CD14-positive monocyte (primary cell): ENCODE measurements around the gene TTYH3. TPM values are rescaled to one million over a fixed set of nuclear protein-coding genes. Genes with fewer than 3 reads are reported as not detected.

Source experiments
- DNase-seq, 3 donors: peaks; one replicate each; pipeline ENCODE4 v3.0.0-alpha.2; 2011 to 2022
- H2AFZ ChIP-seq: 2 replicates; pipeline ENCODE4 v1.6.0; 2012; ENCODE audit warnings: mild to moderate bottlenecking, low read depth, low read length, inconsistent platforms; ENCODE audit not compliant: insufficient read depth, poor library complexity, severe bottlenecking
- H3K27ac ChIP-seq, 2 donors: 1 replicate in 1 of 2; 2 replicates in 1 of 2; pipeline ENCODE4 v1.5.1; 2012 to 2013; ENCODE audit warnings: low read length in 2 of 2, control low read depth in 1 of 2, inconsistent platforms in 1 of 2, low read depth in 1 of 2, mild to moderate bottlenecking in 1 of 2
- H3K27me3 ChIP-seq, 2 donors: one replicate each; pipeline versions ENCODE4 v1.6.0 to v1.6.1; 2011 to 2013; ENCODE audit warnings: low read length in 2 of 2; ENCODE audit not compliant: control insufficient read depth in 2 of 2, insufficient read depth in 2 of 2
- H3K36me3 ChIP-seq, 2 donors: replicated peaks in 1 of 2; 1 replicate in 1 of 2; 2 replicates in 1 of 2; pipeline versions ENCODE4 v1.5.1 to v1.6.1; 2012 to 2013; ENCODE audit warnings: low read length in 2 of 2, control low read depth in 1 of 2, inconsistent platforms in 1 of 2, mild to moderate bottlenecking in 1 of 2; ENCODE audit not compliant: insufficient read depth in 2 of 2, control insufficient read depth in 1 of 2
- H3K4me1 ChIP-seq, 2 donors: 1 replicate in 1 of 2; 2 replicates in 1 of 2; pipeline versions ENCODE4 v1.5.1 to v1.6.1; 2012 to 2013; ENCODE audit warnings: low read length in 2 of 2, control low read depth in 1 of 2, inconsistent platforms in 1 of 2, mild to moderate bottlenecking in 1 of 2, moderate library complexity in 1 of 2; ENCODE audit not compliant: insufficient read depth in 2 of 2, control insufficient read depth in 1 of 2
- H3K4me2 ChIP-seq: replicated peaks from 2 replicates; pipeline ENCODE3; 2012; ENCODE audit warnings: low read length, moderate library complexity, mild to moderate bottlenecking; ENCODE audit not compliant: poor library complexity, severe bottlenecking; ENCODE audit errors: extremely low read depth
- H3K4me3 ChIP-seq, 3 experiments: fragments of 200-600 bp in 1 of 3; sonication (generic) in 1 of 3; replicated peaks in 1 of 3; 1 replicate in 2 of 3; 2 replicates in 1 of 3; pipeline ENCODE4 v1.5.1; 2011 to 2013; ENCODE audit warnings: low read length in 3 of 3, mild to moderate bottlenecking in 3 of 3, control low read depth in 2 of 3, low read depth in 2 of 3, inconsistent platforms in 1 of 3, moderate library complexity in 1 of 3
- H3K79me2 ChIP-seq: 2 replicates; pipeline ENCODE4 v1.6.0; 2012; ENCODE audit warnings: mild to moderate bottlenecking, control low read depth, inconsistent platforms, low read length, moderate library complexity; ENCODE audit not compliant: insufficient read depth
- H3K9ac ChIP-seq: 2 replicates; pipeline ENCODE4 v1.6.0; 2017; ENCODE audit warnings: low read length, mild to moderate bottlenecking; ENCODE audit not compliant: insufficient read depth, poor library complexity, severe bottlenecking
- H3K9me3 ChIP-seq, 2 donors: replicated peaks in 1 of 2; 1 replicate in 1 of 2; 2 replicates in 1 of 2; pipeline versions ENCODE4 v1.5.1 to v1.6.1; 2012 to 2013; ENCODE audit warnings: low read length in 2 of 2, control low read depth in 1 of 2; ENCODE audit not compliant: control insufficient read depth in 1 of 2, insufficient read depth in 1 of 2
- H4K20me1 ChIP-seq: 2 replicates; pipeline ENCODE4 v1.6.0; 2012; ENCODE audit warnings: mild to moderate bottlenecking, low read length, control low read depth, moderate library complexity; ENCODE audit not compliant: insufficient read depth
- H3K27ac Mint-ChIP-seq, 7 donors: one replicate each; pipeline ENCODE4 v1.8.0; 2020; ENCODE audit warnings: mild to moderate bottlenecking in 7 of 7, mixed read lengths in 7 of 7, moderate library complexity in 6 of 7, inconsistent platforms in 2 of 7
- H3K27me3 Mint-ChIP-seq, 3 donors: one replicate each; pipeline ENCODE4 v1.8.0; 2021 to 2022; ENCODE audit warnings: low read depth in 3 of 3, mild to moderate bottlenecking in 3 of 3, mixed read lengths in 3 of 3, moderate library complexity in 3 of 3, inconsistent platforms in 1 of 3
- H3K36me3 Mint-ChIP-seq, 2 donors: one replicate each; pipeline ENCODE4 v1.8.0; 2020; ENCODE audit warnings: mixed read lengths in 2 of 2, inconsistent platforms in 1 of 2, mild to moderate bottlenecking in 1 of 2
- H3K4me1 Mint-ChIP-seq: one replicate; pipeline ENCODE4 v1.8.0; 2020; ENCODE audit warnings: mild to moderate bottlenecking, mixed read lengths
- H3K4me3 Mint-ChIP-seq, 2 donors: one replicate each; pipeline ENCODE4 v1.8.0; 2020; ENCODE audit warnings: mild to moderate bottlenecking in 2 of 2, mixed read lengths in 2 of 2, moderate library complexity in 1 of 2
- H3K9me3 Mint-ChIP-seq, 7 donors: one replicate each; pipeline ENCODE4 v1.8.0; 2020 to 2022; ENCODE audit warnings: mixed read lengths in 7 of 7, mild to moderate bottlenecking in 6 of 7, moderate library complexity in 6 of 7, inconsistent platforms in 2 of 7
- WGBS: methylation state at CpG from one replicate; pipeline ENCODE4 v1.1.5; 2013; ENCODE audit warnings: missing lambda C conversion rate; ENCODE audit not compliant: insufficient coverage; 5-methylcytosine and 5-hydroxymethylcytosine counted together
- intact Hi-C, 2 donors: fragments of 100-400 bp; cut with micrococcal nuclease; formaldehyde crosslinking; loops; one replicate each; pipeline versions ENCODE4 v1.15.0 to v1.15.1; 2023
- polyA plus RNA-seq, 3 donors: library from polyadenylated mRNA; depleted of rRNA in 1 of 3; unstranded in 2 of 3; stranded (reverse) in 1 of 3; fragments of 300-500 nt in 2 of 3; fragments of >200 nt in 1 of 3; fragmentation: Illumina TruSeq in 2 of 3; gene quantifications; 1 replicate in 2 of 3; 2 replicates in 1 of 3; pipeline ENCODE4 v1.2.3, GENCODE V29; 2012 to 2021
- TF ChIP-seq, protein P1 (sequence below): fragments of 200-600 bp; IDR thresholded peaks from one replicate; pipeline ENCODE4 v1.8.0; 2022; ENCODE audit warnings: antibody characterized with exemption, mild to moderate bottlenecking

Gene TTYH3
- polyA plus RNA-seq, 3 donors = 13.4 to 73.5 (median 17.4) TPM

GRCh38 chr7:2627258-2628129, 4.3 kb upstream of the TTYH3 start:
- no peak overlapping the region for H3K4me3 ChIP-seq
- WGBS = 50% methylated on average over 1 of the region's 9 CpGs
- no peak overlapping the region for H3K4me2 ChIP-seq
- Mint-ChIP-seq H3K9me3 (peaks cover 0 to 4% (median 0%) of the 10 kb centered on the region in 7 donors), H3K36me3 (no peaks in the 10 kb centered on the region), H3K4me1 (peaks cover 28% of the 10 kb centered on the region), H3K27me3 (peaks cover 3 to 7% (median 5%) of the 10 kb centered on the region in 3 donors), H3K4me3 (no peak overlapping the region), H3K27ac (no peak overlapping the region)
- TF ChIP-seq, protein P1, sequence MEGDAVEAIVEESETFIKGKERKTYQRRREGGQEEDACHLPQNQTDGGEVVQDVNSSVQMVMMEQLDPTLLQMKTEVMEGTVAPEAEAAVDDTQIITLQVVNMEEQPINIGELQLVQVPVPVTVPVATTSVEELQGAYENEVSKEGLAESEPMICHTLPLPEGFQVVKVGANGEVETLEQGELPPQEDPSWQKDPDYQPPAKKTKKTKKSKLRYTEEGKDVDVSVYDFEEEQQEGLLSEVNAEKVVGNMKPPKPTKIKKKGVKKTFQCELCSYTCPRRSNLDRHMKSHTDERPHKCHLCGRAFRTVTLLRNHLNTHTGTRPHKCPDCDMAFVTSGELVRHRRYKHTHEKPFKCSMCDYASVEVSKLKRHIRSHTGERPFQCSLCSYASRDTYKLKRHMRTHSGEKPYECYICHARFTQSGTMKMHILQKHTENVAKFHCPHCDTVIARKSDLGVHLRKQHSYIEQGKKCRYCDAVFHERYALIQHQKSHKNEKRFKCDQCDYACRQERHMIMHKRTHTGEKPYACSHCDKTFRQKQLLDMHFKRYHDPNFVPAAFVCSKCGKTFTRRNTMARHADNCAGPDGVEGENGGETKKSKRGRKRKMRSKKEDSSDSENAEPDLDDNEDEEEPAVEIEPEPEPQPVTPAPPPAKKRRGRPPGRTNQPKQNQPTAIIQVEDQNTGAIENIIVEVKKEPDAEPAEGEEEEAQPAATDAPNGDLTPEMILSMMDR = no peak
- H2AFZ ChIP-seq = no peak overlapping the region
- H3K27me3 ChIP-seq = no peaks in the 10 kb centered on the region
- H3K27ac ChIP-seq = no peak overlapping the region
- H3K79me2 ChIP-seq = peaks cover 6% of the 10 kb centered on the region
- intact Hi-C loops = no loop called here
- no peaks in the 10 kb centered on the region for H4K20me1 ChIP-seq
- no peak for DNase-seq
- H3K36me3 ChIP-seq = no peaks in the 10 kb centered on the region
- peaks cover 26 to 29% of the 10 kb centered on the region in 2 donors for H3K4me1 ChIP-seq
- H3K9ac ChIP-seq = no peak overlapping the region
- H3K9me3 ChIP-seq = no peaks in the 10 kb centered on the region

GRCh38 chr7:2628130-2628482, 3.7 kb upstream of the TTYH3 start:
- H3K27ac ChIP-seq = no peak overlapping the region
- H3K36me3 ChIP-seq = no peaks in the 10 kb centered on the region
- H3K4me1 Mint-ChIP-seq = peaks cover 22% of the 10 kb centered on the region
- no peak overlapping the region for H3K4me3 Mint-ChIP-seq
- peaks cover 19 to 23% of the 10 kb centered on the region in 2 donors for H3K4me1 ChIP-seq
- no peaks in the 10 kb centered on the region for H3K9me3 ChIP-seq
- intact Hi-C loops = no loop called here
- no peak for DNase-seq
- no peak overlapping the region for H2AFZ ChIP-seq
- TF ChIP-seq, protein P1 = no peak
- no peak overlapping the region for H3K27ac Mint-ChIP-seq
- peaks cover 0 to under 1% of the 10 kb centered on the region in 2 donors for H3K36me3 Mint-ChIP-seq
- no peak overlapping the region for H3K4me3 ChIP-seq
- H3K9me3 Mint-ChIP-seq = peaks cover 0 to 4% (median 0%) of the 10 kb centered on the region in 7 donors
- WGBS = 89% methylated on average over 9 of the region's 12 CpGs
- no peak overlapping the region for H3K9ac ChIP-seq
- no peaks in the 10 kb centered on the region for H3K27me3 ChIP-seq
- H3K27me3 Mint-ChIP-seq = peaks cover 3 to 7% (median 5%) of the 10 kb centered on the region in 3 donors
- no peak overlapping the region for H3K4me2 ChIP-seq
- H3K79me2 ChIP-seq = peaks cover 12% of the 10 kb centered on the region
- H4K20me1 ChIP-seq = no peaks in the 10 kb centered on the region
